HL-60 (cell line): ENCODE data around the gene ATXN2.
"Not testable (repeated sequence)": the region's sequence is repeated elsewhere in the genome, so short reads cannot be mapped to it uniquely, and the experiment has no call there.

Experiments
- DNase-seq, 2 experiments: peaks; one replicate each; pipeline ENCODE4 v3.0.0-alpha.2; 2010 to 2020; ENCODE audit warnings: low read depth in 1 of 2, low spot score in 1 of 2
- H3K27ac ChIP-seq: fragments of 250-450 bp; sonication (Bioruptor Pico); replicated peaks from 2 replicates; pipeline ENCODE4 v1.5.1; 2020; ENCODE audit warnings: mild to moderate bottlenecking, moderate library complexity
- H3K27me3 ChIP-seq: fragments of 250-450 bp; sonication (Bioruptor Pico); 2 replicates; pipeline ENCODE4 v1.5.1; 2021; ENCODE audit warnings: mild to moderate bottlenecking, moderate library complexity; ENCODE audit not compliant: insufficient read depth, poor library complexity, severe bottlenecking
- H3K4me3 ChIP-seq: replicated peaks from 2 replicates; pipeline ENCODE4 v1.5.1; 2011; ENCODE audit warnings: mild to moderate bottlenecking, control low read depth, low read length; ENCODE audit not compliant: insufficient read depth
- CTCF ChIP-seq: IDR thresholded peaks from one replicate; pipeline ENCODE4 v1.5.1; 2011; ENCODE audit warnings: low read length, control low read depth, inconsistent platforms; ENCODE audit not compliant: insufficient read depth
- GABPA ChIP-seq: IDR thresholded peaks from 2 replicates; pipeline ENCODE4 v1.6.1; 2012; ENCODE audit warnings: low read depth
- POLR2AphosphoS5 ChIP-seq: IDR thresholded peaks from 2 replicates; pipeline ENCODE4 v1.6.1; 2012; ENCODE audit warnings: low read depth
- REST ChIP-seq: IDR thresholded peaks from 2 replicates; pipeline ENCODE4 v1.6.1; 2012; ENCODE audit warnings: low read depth; ENCODE audit not compliant: insufficient replicate concordance
- SPI1 ChIP-seq: IDR thresholded peaks from 2 replicates; pipeline ENCODE4 v1.6.1; 2012; ENCODE audit warnings: low read depth, mild to moderate bottlenecking, borderline replicate concordance

Gene ATXN2

GRCh38 chr12:111556676-111557075 lies 42.4 kb downstream of the ATXN2 start:
- no peak overlapping the region for H3K27ac ChIP-seq
- TF ChIP-seq GABPA: no peak
- TF ChIP-seq REST: no peak
- no peak for TF ChIP-seq POLR2AphosphoS5
- TF ChIP-seq CTCF: no peak
- no peak for TF ChIP-seq SPI1
- H3K27me3 ChIP-seq: no peaks in the 10 kb centered on the region

GRCh38 chr12:111555313-111555712 lies 43.8 kb downstream of the ATXN2 start:
- DNase-seq, H3K4me3 ChIP-seq, H3K27ac ChIP-seq, H3K27me3 ChIP-seq: not testable (repeated sequence)

More at GRCh38 chr12:111556676-111557075, 42.4 kb downstream of the ATXN2 start:
- H3K4me3 ChIP-seq: no peak overlapping the region
- no peak for DNase-seq

GRCh38 chr12:111546758-111547383 lies 52.2 kb downstream of the ATXN2 start:
- Histone ChIP-seq H3K27ac (no peak overlapping the region), H3K27me3 (no peaks in the 10 kb centered on the region), H3K4me3 (no peak overlapping the region)
- TF ChIP-seq GABPA: no peak
- TF ChIP-seq SPI1: no peak
- no peak for TF ChIP-seq REST
- no peak for TF ChIP-seq CTCF
- no peak for TF ChIP-seq POLR2AphosphoS5
- DNase-seq: no peak

DNA sequence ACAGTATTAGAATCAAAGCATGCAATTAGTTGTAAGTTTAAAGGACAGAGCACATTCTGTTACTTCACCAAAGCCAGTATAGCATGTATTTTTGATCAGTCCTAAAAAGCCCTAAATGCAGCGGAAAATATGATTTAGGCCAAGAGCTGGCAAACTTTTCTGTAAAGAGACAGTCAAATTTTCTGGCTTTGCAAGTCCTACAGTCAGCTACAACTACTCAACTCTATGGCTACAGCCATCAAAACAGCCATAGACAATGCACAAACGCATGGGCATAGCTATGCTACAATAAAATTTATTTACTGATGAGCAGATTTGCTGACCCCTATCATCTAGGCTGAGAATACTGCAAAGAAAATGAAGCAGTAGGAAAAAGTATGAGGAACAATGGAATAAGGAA lies 52.9 kb downstream of the ATXN2 start:
- no peaks in the 10 kb centered on the region for H3K27me3 ChIP-seq
- TF ChIP-seq SPI1: no peak
- no peak for DNase-seq
- H3K4me3 ChIP-seq: no peak overlapping the region
- H3K27ac ChIP-seq: no peak overlapping the region

- TF ChIP-seq SPI1: no peak
- TF ChIP-seq REST: no peak
- DNase-seq: no peak
- Histone ChIP-seq H3K27me3 (no peaks in the 10 kb centered on the region), H3K4me3 (no peak overlapping the region), H3K27ac (no peak overlapping the region)
Observed at GRCh38 chr12:111544032-111544431, 55.1 kb downstream of the ATXN2 start.
